ENCODE data around the gene EGLN1.

- TF ChIP-seq CTCF (IDR thresholded peaks at IDR 0.05) (peak; percentile 64 to 86 (median 77)), POLR2A (IDR thresholded peaks at IDR 0.05) (no peak)
These were observed 64.2 kb downstream of the EGLN1 start for GRCh38 chr1:231357831-231358354.
